Measurements from ENCODE around the gene CCDC3.

DNA sequence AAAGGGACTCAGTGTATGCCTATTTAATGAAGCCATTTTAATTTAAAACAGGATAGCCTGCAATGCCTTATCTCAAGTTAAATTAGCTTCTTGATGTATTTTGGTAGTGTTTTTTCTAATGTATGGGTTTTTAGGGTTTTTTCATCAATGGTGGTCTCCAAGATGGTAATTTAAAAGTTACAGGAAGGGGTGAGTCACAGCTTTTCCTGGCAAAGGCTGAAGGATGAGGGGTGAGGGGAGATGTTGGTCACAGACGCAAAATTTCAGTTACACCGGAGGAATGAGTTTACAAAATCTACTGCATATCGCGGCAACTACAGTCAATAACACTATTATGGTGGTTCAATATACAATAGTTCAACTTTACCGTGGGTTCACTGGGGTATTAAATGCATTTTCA is 31.6 kb downstream of the CCDC3 start:
- TF ChIP-seq, protein P1, sequence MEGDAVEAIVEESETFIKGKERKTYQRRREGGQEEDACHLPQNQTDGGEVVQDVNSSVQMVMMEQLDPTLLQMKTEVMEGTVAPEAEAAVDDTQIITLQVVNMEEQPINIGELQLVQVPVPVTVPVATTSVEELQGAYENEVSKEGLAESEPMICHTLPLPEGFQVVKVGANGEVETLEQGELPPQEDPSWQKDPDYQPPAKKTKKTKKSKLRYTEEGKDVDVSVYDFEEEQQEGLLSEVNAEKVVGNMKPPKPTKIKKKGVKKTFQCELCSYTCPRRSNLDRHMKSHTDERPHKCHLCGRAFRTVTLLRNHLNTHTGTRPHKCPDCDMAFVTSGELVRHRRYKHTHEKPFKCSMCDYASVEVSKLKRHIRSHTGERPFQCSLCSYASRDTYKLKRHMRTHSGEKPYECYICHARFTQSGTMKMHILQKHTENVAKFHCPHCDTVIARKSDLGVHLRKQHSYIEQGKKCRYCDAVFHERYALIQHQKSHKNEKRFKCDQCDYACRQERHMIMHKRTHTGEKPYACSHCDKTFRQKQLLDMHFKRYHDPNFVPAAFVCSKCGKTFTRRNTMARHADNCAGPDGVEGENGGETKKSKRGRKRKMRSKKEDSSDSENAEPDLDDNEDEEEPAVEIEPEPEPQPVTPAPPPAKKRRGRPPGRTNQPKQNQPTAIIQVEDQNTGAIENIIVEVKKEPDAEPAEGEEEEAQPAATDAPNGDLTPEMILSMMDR (IDR thresholded peaks at IDR 0.05; ENCODE audit: low read depth, low read length), result no peak
- no peak for TF ChIP-seq POLR2A (IDR thresholded peaks at IDR 0.05; ENCODE audit: extremely low read depth, insufficient read length)

Data from NB4 (cell line).